Tibial artery (tissue), 4 donors: ENCODE measurements around the gene ID1.
"Not testable (repeated sequence)": the region's sequence is repeated elsewhere in the genome, so short reads cannot be mapped to it uniquely, and the experiment has no call there.

ENCODE experiments used
- DNase-seq, 2 donors: peaks; one replicate each; pipeline ENCODE4 v3.0.0-alpha.2; 2019
- H3K27ac ChIP-seq, 2 donors: fragments of 200-600 bp; sonication (generic) in 1 of 2; 1 replicate in 1 of 2; 2 replicates in 1 of 2; pipeline ENCODE4 v1.5.1; 2018 to 2019; ENCODE audit warnings: mild to moderate bottlenecking in 1 of 2
- H3K27me3 ChIP-seq, 2 donors: fragments of 200-600 bp; sonication (generic) in 1 of 2; one replicate each; pipeline versions ENCODE4 v1.5.1 to v1.6.0; 2016 to 2019
- H3K36me3 ChIP-seq, 3 donors: fragments of 200-600 bp; sonication (generic) in 2 of 3; one replicate each; pipeline ENCODE4 v1.5.1; 2016 to 2019; ENCODE audit warnings: mild to moderate bottlenecking in 2 of 3
- H3K4me1 ChIP-seq, 4 donors: fragments of 200-600 bp; sonication (generic) in 2 of 4; 1 replicate in 3 of 4; 2 replicates in 1 of 4; pipeline ENCODE4 v1.5.1; 2016 to 2019
- H3K4me3 ChIP-seq, 2 donors: fragments of 200-600 bp; sonication (generic) in 1 of 2; 1 replicate in 1 of 2; 2 replicates in 1 of 2; pipeline ENCODE4 v1.5.1; 2018 to 2019; ENCODE audit warnings: mild to moderate bottlenecking in 2 of 2
- H3K9me3 ChIP-seq, 3 donors: fragments of 200-600 bp; sonication (generic) in 1 of 3; one replicate each; pipeline ENCODE4 v1.5.1; 2016 to 2019
- intact Hi-C: fragments of 100-400 bp; cut with DNase I; formaldehyde crosslinking; loops from one replicate; pipeline ENCODE4 v1.15.0; 2023; ENCODE audit warnings: low total_unique reads
- TF ChIP-seq, protein P1 (sequence below), 2 experiments: fragments of 200-600 bp in 1 of 2; fragments of 450-650 bp in 1 of 2; IDR thresholded peaks; one replicate each; pipeline ENCODE4 v1.5.1; 2017 to 2019; ENCODE audit warnings: antibody characterized with exemption in 2 of 2, mild to moderate bottlenecking in 1 of 2, moderate library complexity in 1 of 2

Gene ID1

DNA sequence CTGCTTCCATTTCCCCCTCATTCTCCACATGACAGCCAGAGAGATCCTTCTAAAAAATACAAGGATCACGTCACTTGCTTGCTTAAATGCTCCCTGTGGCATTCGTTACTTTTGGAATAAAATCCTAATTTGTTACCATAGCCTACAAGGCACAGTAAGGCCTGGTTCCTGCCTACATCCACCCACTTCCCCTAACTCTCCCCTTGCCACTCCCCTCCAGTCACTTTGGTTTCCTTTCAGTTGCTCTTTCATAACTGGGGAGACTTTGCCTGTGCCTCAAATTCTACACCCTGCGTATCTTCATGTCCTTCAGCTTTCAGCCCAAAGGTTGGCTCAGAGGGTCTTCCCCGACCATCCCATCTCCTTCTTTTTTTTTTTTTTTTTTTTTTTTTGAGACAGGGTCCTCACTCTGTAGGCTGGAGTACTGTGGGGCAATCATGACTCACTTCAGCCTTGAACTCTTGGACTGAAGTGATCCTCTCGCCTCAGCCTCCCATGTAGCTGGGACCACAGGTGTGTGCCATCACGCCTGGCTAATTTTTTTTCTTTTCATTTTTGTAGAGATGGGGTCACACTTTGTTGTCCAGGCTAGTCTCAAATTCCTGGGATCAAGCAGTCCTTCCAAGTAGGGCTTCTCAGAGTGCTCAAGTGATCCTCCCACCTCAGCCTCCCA, 12.5 kb downstream of the ID1 start:
- TF ChIP-seq, protein P1, sequence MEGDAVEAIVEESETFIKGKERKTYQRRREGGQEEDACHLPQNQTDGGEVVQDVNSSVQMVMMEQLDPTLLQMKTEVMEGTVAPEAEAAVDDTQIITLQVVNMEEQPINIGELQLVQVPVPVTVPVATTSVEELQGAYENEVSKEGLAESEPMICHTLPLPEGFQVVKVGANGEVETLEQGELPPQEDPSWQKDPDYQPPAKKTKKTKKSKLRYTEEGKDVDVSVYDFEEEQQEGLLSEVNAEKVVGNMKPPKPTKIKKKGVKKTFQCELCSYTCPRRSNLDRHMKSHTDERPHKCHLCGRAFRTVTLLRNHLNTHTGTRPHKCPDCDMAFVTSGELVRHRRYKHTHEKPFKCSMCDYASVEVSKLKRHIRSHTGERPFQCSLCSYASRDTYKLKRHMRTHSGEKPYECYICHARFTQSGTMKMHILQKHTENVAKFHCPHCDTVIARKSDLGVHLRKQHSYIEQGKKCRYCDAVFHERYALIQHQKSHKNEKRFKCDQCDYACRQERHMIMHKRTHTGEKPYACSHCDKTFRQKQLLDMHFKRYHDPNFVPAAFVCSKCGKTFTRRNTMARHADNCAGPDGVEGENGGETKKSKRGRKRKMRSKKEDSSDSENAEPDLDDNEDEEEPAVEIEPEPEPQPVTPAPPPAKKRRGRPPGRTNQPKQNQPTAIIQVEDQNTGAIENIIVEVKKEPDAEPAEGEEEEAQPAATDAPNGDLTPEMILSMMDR (IDR thresholded peaks at IDR 0.05) = no peak
- Histone ChIP-seq H3K4me1 (peaks cover 0 to 14% (median 9%) of the 10 kb centered on the region in 4 donors), H3K27me3 (no peaks in the 10 kb centered on the region), H3K36me3 (no peaks in the 10 kb centered on the region), H3K9me3 (no peaks in the 10 kb centered on the region), H3K27ac (no peak overlapping the region), H3K4me3 (no peak overlapping the region)
- no peak for DNase-seq
- intact Hi-C loops = no loop called here

DNA sequence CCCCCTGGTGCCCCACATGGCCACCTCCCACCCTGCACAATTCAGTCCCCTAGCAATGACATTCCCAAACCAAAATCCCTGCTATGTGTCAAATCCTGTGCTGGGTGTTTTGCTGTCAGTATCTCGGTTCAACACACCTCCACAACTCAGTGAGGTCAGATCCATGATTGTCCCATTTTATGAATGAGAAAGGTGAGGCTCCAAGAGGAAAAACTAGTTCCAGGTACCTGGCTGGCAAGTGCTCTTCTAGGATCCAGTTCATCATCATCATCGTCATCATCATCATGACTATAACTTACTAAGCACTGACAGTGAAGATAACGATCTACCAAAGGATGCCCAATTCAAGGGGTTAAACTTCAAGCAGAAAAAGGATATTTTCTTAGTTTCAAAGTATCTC, 15.2 kb downstream of the ID1 start:
- no peaks in the 10 kb centered on the region for H3K27me3 ChIP-seq
- H3K4me1 ChIP-seq = peaks cover 0 to 17% (median 10%) of the 10 kb centered on the region in 4 donors
- H3K9me3 ChIP-seq = no peaks in the 10 kb centered on the region
- no peaks in the 10 kb centered on the region for H3K36me3 ChIP-seq
- no peak for DNase-seq
- H3K27ac ChIP-seq = no peak overlapping the region
- TF ChIP-seq, protein P1 (IDR thresholded peaks at IDR 0.05) = no peak
- H3K4me3 ChIP-seq = no peak overlapping the region
- intact Hi-C loops = no loop called here

DNA sequence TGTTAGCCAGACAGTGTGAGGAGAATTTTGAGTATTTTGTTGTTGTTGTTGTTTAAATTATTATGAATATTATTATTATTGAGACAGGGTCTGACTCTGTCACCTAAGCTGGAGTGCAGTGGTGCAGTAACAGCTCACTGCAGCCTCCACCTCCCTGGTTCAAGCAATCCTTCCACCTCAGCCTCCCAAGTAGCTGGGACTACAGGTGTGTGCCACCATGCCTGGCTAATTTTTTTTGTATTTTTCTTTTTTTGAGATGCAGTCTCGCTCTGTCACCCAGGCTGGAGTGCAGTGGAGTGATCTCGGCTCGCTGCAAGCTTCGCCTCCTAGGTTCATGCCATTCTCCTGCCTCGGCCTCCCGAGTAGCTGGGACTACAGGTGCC, 18.0 kb downstream of the ID1 start:
- H3K27ac ChIP-seq, H3K27me3 ChIP-seq, DNase-seq, H3K9me3 ChIP-seq, H3K36me3 ChIP-seq, intact Hi-C loops, H3K4me3 ChIP-seq: not testable (repeated sequence)
- peaks cover 0 to 17% (median 10%) of the 10 kb centered on the region in 4 donors for H3K4me1 ChIP-seq

DNA sequence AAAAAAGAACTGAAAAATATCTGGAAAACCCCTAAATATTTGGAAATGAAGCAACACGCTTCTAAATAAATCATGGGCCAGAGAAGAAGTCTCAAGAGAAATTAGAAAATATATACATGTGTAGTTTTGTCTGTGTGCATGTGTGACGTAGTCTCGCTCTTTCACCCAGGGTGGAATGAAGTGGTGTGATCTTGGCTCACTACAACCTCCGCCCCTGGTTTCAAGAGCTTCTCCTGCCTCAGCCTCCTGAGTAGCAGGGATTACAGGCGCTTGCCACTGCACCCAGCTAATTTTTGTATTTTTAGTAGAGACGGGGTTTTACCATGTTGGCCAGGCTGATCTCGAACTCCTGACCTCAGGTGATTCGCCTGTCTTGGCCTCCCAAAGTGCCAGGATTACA, 21.4 kb downstream of the ID1 start:
- DNase-seq, H3K27ac ChIP-seq, H3K27me3 ChIP-seq, intact Hi-C loops, H3K9me3 ChIP-seq, H3K36me3 ChIP-seq, H3K4me3 ChIP-seq: not testable (repeated sequence)
- peaks cover 0 to 17% (median 10%) of the 10 kb centered on the region in 4 donors for H3K4me1 ChIP-seq

DNA sequence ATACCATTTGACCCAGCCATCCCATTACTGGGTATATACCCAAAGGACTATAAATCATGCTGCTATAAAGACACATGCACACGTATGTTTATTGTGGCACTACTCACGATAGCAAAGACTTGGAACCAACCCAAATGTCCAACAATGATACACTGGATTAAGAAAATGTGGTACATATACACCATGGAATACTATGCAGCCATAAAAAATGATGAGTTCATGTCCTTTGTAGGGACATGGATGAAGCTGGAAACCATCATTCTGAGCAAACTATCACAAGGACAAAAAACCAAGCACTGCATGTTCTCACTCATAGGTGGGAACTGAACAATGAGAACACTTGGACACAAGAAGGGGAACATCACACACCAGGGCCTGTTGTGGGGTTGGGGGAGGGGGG, 23.0 kb downstream of the ID1 start:
- H3K9me3 ChIP-seq, H3K36me3 ChIP-seq, H3K4me1 ChIP-seq, DNase-seq, H3K27ac ChIP-seq, H3K4me3 ChIP-seq, intact Hi-C loops, H3K27me3 ChIP-seq: not testable (repeated sequence)

DNA sequence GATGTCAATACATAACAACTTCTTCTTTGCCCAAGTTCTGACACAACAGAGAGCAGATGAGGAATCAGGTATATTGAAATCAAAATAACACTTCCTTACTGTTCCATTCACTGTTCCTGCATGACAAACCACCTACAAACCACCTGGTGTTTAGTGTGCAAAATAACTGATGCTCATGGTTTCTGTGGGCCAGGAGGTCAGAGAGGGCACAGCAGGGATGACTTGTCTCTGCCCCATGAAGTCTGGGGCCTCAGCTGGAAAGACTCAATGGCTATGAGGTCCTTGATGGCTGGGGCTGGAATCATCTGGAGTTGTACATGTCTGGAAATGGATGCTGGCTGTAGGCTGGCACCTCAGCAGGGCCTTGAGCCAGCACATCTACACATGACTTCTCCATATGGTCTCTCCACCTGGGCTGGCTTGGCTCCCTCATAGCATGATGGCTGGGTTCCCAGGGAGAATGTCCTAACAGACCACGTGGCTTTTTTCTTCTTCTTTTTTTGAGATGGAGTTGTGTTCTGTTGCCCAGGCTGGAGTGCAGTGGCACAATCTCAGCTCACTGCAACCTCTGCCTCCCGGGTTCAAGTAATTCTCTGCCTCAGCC, 25.2 kb downstream of the ID1 start:
- Histone ChIP-seq H3K27me3 (no peaks in the 10 kb centered on the region), H3K4me1 (no peaks in the 10 kb centered on the region), H3K27ac (no peak overlapping the region), H3K36me3 (no peaks in the 10 kb centered on the region), H3K9me3 (no peaks in the 10 kb centered on the region), H3K4me3 (no peak overlapping the region)
- TF ChIP-seq, protein P1 (IDR thresholded peaks at IDR 0.05) = no peak
- intact Hi-C loops = no loop called here
- DNase-seq = no peak

DNA sequence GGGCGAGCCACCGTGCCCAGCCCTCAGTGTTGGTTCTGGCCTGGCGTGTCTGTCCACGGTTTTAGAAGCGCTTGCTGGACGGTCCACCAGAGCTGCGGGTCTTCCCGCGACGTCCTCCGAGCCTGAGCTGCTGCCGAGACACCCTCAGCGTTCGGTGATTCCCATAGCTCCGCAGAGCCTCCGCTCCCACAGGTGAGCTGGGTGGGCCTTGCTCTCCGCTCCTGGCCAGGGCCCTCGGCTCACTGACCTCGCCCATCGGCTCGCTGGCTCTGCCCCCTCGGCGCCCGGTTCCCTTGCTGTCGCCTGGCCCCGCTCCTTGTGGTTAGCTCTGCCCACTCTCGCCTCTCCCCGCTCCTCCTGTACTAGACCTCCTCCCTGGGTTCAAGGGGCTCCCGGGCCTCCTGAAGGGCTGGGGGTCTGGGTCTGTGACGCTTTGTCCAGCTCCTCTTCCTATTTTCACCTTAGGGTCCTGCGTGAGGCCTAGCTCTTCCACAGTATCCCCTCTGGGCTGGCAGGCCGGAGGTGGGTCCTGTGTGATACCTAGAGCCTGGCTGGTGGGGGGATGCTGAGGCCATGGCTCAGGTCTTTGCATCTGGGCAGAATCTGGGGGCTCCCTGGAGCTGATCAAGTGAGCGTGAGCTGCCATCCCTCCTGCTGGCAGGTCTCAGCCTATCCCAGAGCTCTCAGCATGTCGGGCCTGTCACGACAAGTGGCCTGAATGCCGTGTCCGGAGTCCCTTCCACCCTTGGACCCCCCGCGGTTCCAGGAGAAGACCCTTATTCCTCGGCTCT, 27.7 kb downstream of the ID1 start:
- H3K9me3 ChIP-seq = no peaks in the 10 kb centered on the region
- no peak for DNase-seq
- H3K36me3 ChIP-seq = no peaks in the 10 kb centered on the region
- peaks cover 0 to 2% (median 1%) of the 10 kb centered on the region in 4 donors for H3K4me1 ChIP-seq
- TF ChIP-seq, protein P1 (IDR thresholded peaks at IDR 0.05) = no peak
- H3K4me3 ChIP-seq = no peak overlapping the region
- intact Hi-C loops = no loop called here
- no peak overlapping the region for H3K27ac ChIP-seq
- H3K27me3 ChIP-seq = peaks cover 0 to 7% of the 10 kb centered on the region in 2 donors
